DMS 273 (cell line): ENCODE results near the gene CTNND2.

Experiments
- DNase-seq: peaks from one replicate; lab custom pipeline; 2025; ENCODE audit not compliant: unreplicated experiment; lab: John Stamatoyannopoulos, UW

The CTNND2 gene

GRCh38 chr5:11056560-11056959 lies 847.7 kb downstream of the CTNND2 start:
- no peak for DNase-seq

GRCh38 chr5:11054014-11054413 lies 850.2 kb downstream of the CTNND2 start:
- DNase-seq: no peak

GRCh38 chr5:11052871-11053270 lies 851.4 kb downstream of the CTNND2 start:
- no peak for DNase-seq

- peak; percentile 80 for DNase-seq
Observed at GRCh38 chr5:11050596-11051304, 853.5 kb downstream of the CTNND2 start.

GRCh38 chr5:11048760-11049159 lies 855.5 kb downstream of the CTNND2 start:
- peak; percentile 12 for DNase-seq

- DNase-seq: no peak
Observed at GRCh38 chr5:11047625-11048024, 856.6 kb downstream of the CTNND2 start.

GRCh38 chr5:11047030-11047429 lies 857.2 kb downstream of the CTNND2 start:
- DNase-seq: no peak

- DNase-seq: no peak
Observed at GRCh38 chr5:11046160-11046559, 858.1 kb downstream of the CTNND2 start.

GRCh38 chr5:11045411-11045810 lies 858.8 kb downstream of the CTNND2 start:
- no peak for DNase-seq

- DNase-seq: no peak
Observed at GRCh38 chr5:11044581-11044980, 859.7 kb downstream of the CTNND2 start.

- DNase-seq: no peak
Observed at GRCh38 chr5:11043881-11044280, 860.4 kb downstream of the CTNND2 start.

- DNase-seq: no peak
Observed at GRCh38 chr5:11040345-11040744, 863.9 kb downstream of the CTNND2 start.

GRCh38 chr5:11038772-11039171 lies 865.5 kb downstream of the CTNND2 start:
- DNase-seq: no peak

GRCh38 chr5:11037941-11038340 lies 866.3 kb downstream of the CTNND2 start:
- no peak for DNase-seq

GRCh38 chr5:11037080-11037479 lies 867.2 kb downstream of the CTNND2 start:
- no peak for DNase-seq

GRCh38 chr5:11030671-11031070 lies 873.6 kb downstream of the CTNND2 start:
- DNase-seq: no peak

- DNase-seq: no peak
Observed at GRCh38 chr5:11027660-11028059, 876.6 kb downstream of the CTNND2 start.

GRCh38 chr5:11026543-11026942 lies 877.7 kb downstream of the CTNND2 start:
- DNase-seq: no peak

- no peak for DNase-seq
Observed at GRCh38 chr5:11023945-11024344, 880.3 kb downstream of the CTNND2 start.

GRCh38 chr5:11013793-11014192 lies 890.5 kb downstream of the CTNND2 start:
- DNase-seq: no peak

- no peak for DNase-seq
Observed at GRCh38 chr5:11012295-11012694, 892.0 kb downstream of the CTNND2 start.

- DNase-seq: no peak
Observed at GRCh38 chr5:11010429-11011210, 893.6 kb downstream of the CTNND2 start.
